ENCODE measurements around the gene C1orf94.

Gene C1orf94

DNA sequence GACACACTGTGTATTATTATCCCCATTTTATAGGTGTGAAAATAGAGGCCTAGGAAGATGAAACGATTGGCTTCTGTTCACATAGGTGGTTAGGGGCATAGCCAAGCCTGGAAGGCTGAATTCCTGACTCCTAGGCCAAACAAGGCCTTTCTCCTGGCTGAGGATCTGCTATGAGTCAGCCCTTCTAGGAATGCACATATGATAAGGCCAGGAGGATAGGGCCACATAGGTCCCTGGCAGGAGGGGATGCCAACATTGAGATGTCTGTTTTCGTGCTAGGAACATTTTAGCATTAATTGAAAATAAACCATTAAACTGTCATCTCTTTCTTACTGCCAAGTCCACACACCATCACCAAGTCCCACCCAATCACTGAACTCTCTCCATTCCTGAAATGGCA is 20.8 kb upstream of the C1orf94 start:
- ATAC-seq (ENCODE audit: insufficient read depth, low read depth) (no peak), DNase-seq (no peak)
- Histone ChIP-seq H3K4me2 (ENCODE audit: insufficient read depth, low read length) (no peak overlapping the region), H4K20me1 (ENCODE audit: insufficient read depth, low read length) (no peaks in the 10 kb centered on the region), H2AFZ (ENCODE audit: low read depth, low read length) (no peak overlapping the region), H3K9ac (ENCODE audit: low read depth, low read length) (no peak overlapping the region), H3K27ac (ENCODE audit: low read length) (no peak overlapping the region), H3K27me3 (ENCODE audit: insufficient read depth, low read length, poor library complexity) (peaks cover 3% of the 10 kb centered on the region), H3K36me3 (ENCODE audit: insufficient read depth, low read length) (no peaks in the 10 kb centered on the region), H3K79me2 (ENCODE audit: insufficient read depth, low read length) (no peaks in the 10 kb centered on the region), H3K9me3 (ENCODE audit: insufficient read depth, low read length, severe bottlenecking) (no peaks in the 10 kb centered on the region), H3K4me1 (ENCODE audit: insufficient read depth, low read length) (no peaks in the 10 kb centered on the region), H3K4me3 (ENCODE audit: low read depth in 1 of 2, low read length in 2 of 2) (no peak overlapping the region)
- no peak for TF ChIP-seq EZH2 (IDR thresholded peaks at IDR 0.05; ENCODE audit: borderline replicate concordance, low read depth, low read length, severe bottlenecking)
- TF ChIP-seq, protein P1, sequence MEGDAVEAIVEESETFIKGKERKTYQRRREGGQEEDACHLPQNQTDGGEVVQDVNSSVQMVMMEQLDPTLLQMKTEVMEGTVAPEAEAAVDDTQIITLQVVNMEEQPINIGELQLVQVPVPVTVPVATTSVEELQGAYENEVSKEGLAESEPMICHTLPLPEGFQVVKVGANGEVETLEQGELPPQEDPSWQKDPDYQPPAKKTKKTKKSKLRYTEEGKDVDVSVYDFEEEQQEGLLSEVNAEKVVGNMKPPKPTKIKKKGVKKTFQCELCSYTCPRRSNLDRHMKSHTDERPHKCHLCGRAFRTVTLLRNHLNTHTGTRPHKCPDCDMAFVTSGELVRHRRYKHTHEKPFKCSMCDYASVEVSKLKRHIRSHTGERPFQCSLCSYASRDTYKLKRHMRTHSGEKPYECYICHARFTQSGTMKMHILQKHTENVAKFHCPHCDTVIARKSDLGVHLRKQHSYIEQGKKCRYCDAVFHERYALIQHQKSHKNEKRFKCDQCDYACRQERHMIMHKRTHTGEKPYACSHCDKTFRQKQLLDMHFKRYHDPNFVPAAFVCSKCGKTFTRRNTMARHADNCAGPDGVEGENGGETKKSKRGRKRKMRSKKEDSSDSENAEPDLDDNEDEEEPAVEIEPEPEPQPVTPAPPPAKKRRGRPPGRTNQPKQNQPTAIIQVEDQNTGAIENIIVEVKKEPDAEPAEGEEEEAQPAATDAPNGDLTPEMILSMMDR (IDR thresholded peaks at IDR 0.05; ENCODE audit: borderline replicate concordance, extremely low read depth, low read length, poor library complexity, severe bottlenecking), result no peak

DNA sequence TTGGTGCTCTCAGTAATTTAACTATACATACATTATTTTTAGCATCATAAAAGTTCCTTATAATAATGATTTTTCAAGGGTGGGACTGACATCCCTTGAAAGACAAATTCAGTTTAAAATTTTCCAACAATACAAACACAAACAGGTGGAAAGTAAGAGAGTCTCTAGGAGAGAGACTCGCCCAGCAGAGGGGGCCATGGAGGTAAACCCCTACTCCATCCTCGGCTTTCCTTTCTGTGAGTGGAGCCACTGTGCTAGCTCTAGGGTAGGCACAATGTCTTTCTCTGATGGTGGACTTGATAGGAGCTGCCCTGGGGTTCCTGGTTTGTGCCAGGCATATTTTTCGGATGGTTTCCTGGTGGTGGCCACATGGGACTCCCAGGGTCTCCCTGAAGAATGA is 20.0 kb upstream of the C1orf94 start:
- Histone ChIP-seq H3K79me2 (ENCODE audit: insufficient read depth, low read length) (no peaks in the 10 kb centered on the region), H3K4me1 (ENCODE audit: insufficient read depth, low read length) (no peaks in the 10 kb centered on the region), H3K4me3 (ENCODE audit: low read depth in 1 of 2, low read length in 2 of 2) (no peak overlapping the region)

DNA sequence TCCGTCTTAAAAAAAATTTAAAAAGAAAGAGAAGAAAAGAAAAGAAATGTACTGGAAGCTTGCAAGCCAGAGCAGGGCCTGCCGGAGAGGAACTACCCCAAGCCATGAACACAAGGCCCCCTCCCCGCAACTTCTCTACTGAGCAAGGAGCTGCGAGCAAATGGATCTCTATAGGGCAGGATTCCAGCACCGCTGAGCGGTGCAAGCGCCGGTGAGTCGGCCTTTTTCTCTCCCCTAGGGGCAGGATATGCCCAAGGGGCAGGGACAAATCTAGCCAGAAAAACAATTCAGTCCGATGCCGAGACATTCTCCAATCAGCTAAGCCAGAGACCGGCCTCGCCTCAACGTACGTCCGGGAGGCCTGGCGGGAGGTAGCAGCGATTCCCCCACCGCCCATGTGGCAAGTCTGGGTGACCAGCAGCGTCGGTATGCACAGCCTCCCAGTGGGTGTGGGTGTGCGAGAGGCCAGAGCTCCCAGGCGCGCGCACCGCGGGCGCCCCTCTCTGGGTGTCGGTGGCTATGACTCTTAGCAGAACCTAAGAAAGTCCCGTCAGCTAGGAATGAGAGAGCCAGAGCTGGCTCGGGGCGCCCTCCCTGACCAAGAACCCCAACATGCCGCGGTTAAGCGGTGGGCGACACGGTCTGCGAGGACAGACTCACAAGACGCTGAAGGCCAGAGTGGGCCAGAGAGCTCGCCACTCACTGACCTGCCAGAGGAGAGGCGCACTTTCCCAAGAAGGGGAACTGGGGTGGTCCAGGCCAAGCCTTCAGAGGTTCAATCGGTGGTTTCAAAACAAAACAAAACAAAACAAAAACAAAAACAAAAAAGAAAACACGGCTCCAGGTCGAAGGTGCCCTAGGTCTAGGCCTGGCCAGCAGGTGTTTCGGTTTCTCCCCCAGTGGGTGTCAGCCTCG is 13.6 kb upstream of the C1orf94 start:
- Histone ChIP-seq H3K4me1 (ENCODE audit: insufficient read depth, low read length) (no peaks in the 10 kb centered on the region), H3K4me3 (ENCODE audit: low read depth in 1 of 2, low read length in 2 of 2) (no peak overlapping the region), H3K27me3 (ENCODE audit: insufficient read depth, low read length, poor library complexity) (peaks cover 14% of the 10 kb centered on the region), H3K79me2 (ENCODE audit: insufficient read depth, low read length) (no peaks in the 10 kb centered on the region), H3K4me2 (ENCODE audit: insufficient read depth, low read length) (no peak overlapping the region), H3K9ac (ENCODE audit: low read depth, low read length) (no peak overlapping the region), H3K27ac (ENCODE audit: low read length) (no peak overlapping the region), H3K9me3 (ENCODE audit: insufficient read depth, low read length, severe bottlenecking) (no peaks in the 10 kb centered on the region), H2AFZ (ENCODE audit: low read depth, low read length) (no peak overlapping the region), H3K36me3 (ENCODE audit: insufficient read depth, low read length) (no peaks in the 10 kb centered on the region), H4K20me1 (ENCODE audit: insufficient read depth, low read length) (no peaks in the 10 kb centered on the region)
- DNase-seq, result no peak
- TF ChIP-seq, protein P1 (IDR thresholded peaks at IDR 0.05; ENCODE audit: borderline replicate concordance, extremely low read depth, low read length, poor library complexity, severe bottlenecking), result no peak
- TF ChIP-seq EZH2 (IDR thresholded peaks at IDR 0.05; ENCODE audit: borderline replicate concordance, low read depth, low read length, severe bottlenecking), result no peak
- no peak for ATAC-seq (ENCODE audit: insufficient read depth, low read depth)

More for the DNA sequence above, 20.0 kb upstream of the C1orf94 start:
- DNase-seq, result no peak
- TF ChIP-seq EZH2 (IDR thresholded peaks at IDR 0.05; ENCODE audit: borderline replicate concordance, low read depth, low read length, severe bottlenecking), result no peak
- TF ChIP-seq, protein P1 (IDR thresholded peaks at IDR 0.05; ENCODE audit: borderline replicate concordance, extremely low read depth, low read length, poor library complexity, severe bottlenecking), result peak; percentile 17
- Histone ChIP-seq H3K27me3 (ENCODE audit: insufficient read depth, low read length, poor library complexity) (peaks cover 11% of the 10 kb centered on the region), H3K27ac (ENCODE audit: low read length) (no peak overlapping the region), H3K9me3 (ENCODE audit: insufficient read depth, low read length, severe bottlenecking) (no peaks in the 10 kb centered on the region), H2AFZ (ENCODE audit: low read depth, low read length) (no peak overlapping the region), H3K36me3 (ENCODE audit: insufficient read depth, low read length) (no peaks in the 10 kb centered on the region), H4K20me1 (ENCODE audit: insufficient read depth, low read length) (no peaks in the 10 kb centered on the region), H3K9ac (ENCODE audit: low read depth, low read length) (no peak overlapping the region), H3K4me2 (ENCODE audit: insufficient read depth, low read length) (no peak overlapping the region)
- no peak for ATAC-seq (ENCODE audit: insufficient read depth, low read depth)
